K562 (cell line): ENCODE results near the gene ALDH1A3. TPM values are rescaled to one million over a fixed set of nuclear protein-coding genes. Genes with fewer than 3 reads are reported as not detected.

ENCODE experiments used
- ATAC-seq: fragments of 200-7000 bp; cut with Tn5 transposase; 3 replicates; pipeline ENCODE4 v1.9.1; 2020; ENCODE audit warnings: moderate library complexity
- BruUV-seq: library from RNA; stranded (reverse); fragments of 400-500 nt; replicated peaks from 2 replicates; lab custom pipeline; 2021; lab: Mats Ljungman, UMichigan
- CTCF ChIA-PET: fragments of 300-600 bp; formaldehyde crosslinking; extraction: SDS; loops from one replicate; lab custom pipeline; 2021; ENCODE audit warnings: low intra/inter-chr PET ratio; lab: Yijun Ruan, JAX
- POLR2A ChIA-PET: fragments of 300-600, 350-650 bp; sonication (Branson Sonifier 250); formaldehyde crosslinking; extraction: SDS; loops from one replicate; lab custom pipeline; 2021; ENCODE audit warnings: antibody characterized with exemption, inconsistent platforms; lab: Yijun Ruan, JAX
- DNase-seq, 4 experiments: peaks; one replicate each; pipeline versions ENCODE4 v3.0.0 to v3.0.0-alpha.2; 2011 to 2018; ENCODE audit warnings: low spot score in 3 of 4, mixed read lengths in 3 of 4; ENCODE audit errors: extremely low read depth in 1 of 4
- FAIRE-seq: peaks from 2 replicates; lab custom pipeline; 2011; peaks lifted over from hg19 to GRCh38; lab: Jason Lieb, UNC
- H2AFZ ChIP-seq: 2 replicates; pipeline ENCODE4 v1.6.0; 2011; ENCODE audit warnings: low read depth, low read length, control low read depth, inconsistent platforms
- H3K27ac ChIP-seq: fragments of 200-600 bp; 3 replicates; pipeline ENCODE4 v1.8.0; 2011; ENCODE audit warnings: low read depth, mild to moderate bottlenecking, control low read depth, inconsistent platforms, low read length, moderate library complexity, mixed read lengths; ENCODE audit errors: extremely low read depth
- H3K27me3 ChIP-seq, 2 experiments: fragments of 300-600 bp in 1 of 2; 2 replicates in 1 of 2; 3 replicates in 1 of 2; pipeline versions ENCODE4 v1.6.0 to v1.8.0; 2011; ENCODE audit warnings: inconsistent platforms in 2 of 2, low read length in 2 of 2, mild to moderate bottlenecking in 1 of 2, mixed read lengths in 1 of 2, moderate library complexity in 1 of 2; ENCODE audit not compliant: control insufficient read depth in 2 of 2, insufficient read depth in 2 of 2
- H3K36me3 ChIP-seq: fragments of 300-600 bp; 3 replicates; pipeline ENCODE4 v1.8.0; 2011; ENCODE audit warnings: mild to moderate bottlenecking, low read length, inconsistent platforms; ENCODE audit not compliant: control insufficient read depth, insufficient read depth
- H3K4me1 ChIP-seq, 2 experiments: fragments of 200-600 bp in 1 of 2; replicated peaks in 1 of 2; 2 replicates in 1 of 2; 3 replicates in 1 of 2; pipeline versions ENCODE4 v1.5.1 to v1.8.0; 2011; ENCODE audit warnings: inconsistent platforms in 2 of 2, low read length in 2 of 2, mild to moderate bottlenecking in 1 of 2, mixed read lengths in 1 of 2, moderate library complexity in 1 of 2; ENCODE audit not compliant: control insufficient read depth in 2 of 2, insufficient read depth in 2 of 2
- H3K4me2 ChIP-seq: 2 replicates; pipeline ENCODE4 v1.6.1; 2011; ENCODE audit warnings: low read length, control low read depth, inconsistent platforms, mixed read lengths; ENCODE audit not compliant: insufficient read depth
- H3K4me3 ChIP-seq: fragments of 200-600 bp; sonication (generic), shearing (Covaris generic); 2 replicates; pipeline ENCODE4 v1.5.1; 2016; ENCODE audit warnings: control low read depth, inconsistent platforms
- H3K79me2 ChIP-seq: fragments of 200-600 bp; 3 replicates; pipeline ENCODE4 v1.8.0; 2011; ENCODE audit warnings: low read length, inconsistent platforms; ENCODE audit not compliant: control insufficient read depth, insufficient read depth
- H3K9ac ChIP-seq, 2 experiments: 2 replicates each; pipeline versions ENCODE4 v1.6.0 to v1.6.1; 2011; ENCODE audit warnings: low read depth in 2 of 2, low read length in 2 of 2, control low read depth in 1 of 2, inconsistent platforms in 1 of 2, mild to moderate bottlenecking in 1 of 2, mixed read lengths in 1 of 2; ENCODE audit not compliant: insufficient read depth in 1 of 2
- H3K9me1 ChIP-seq: one replicate; pipeline ENCODE4 v1.6.0; 2011; ENCODE audit warnings: inconsistent platforms, mild to moderate bottlenecking, low read length, moderate library complexity; ENCODE audit not compliant: control insufficient read depth, insufficient read depth
- H3K9me3 ChIP-seq: replicated peaks from 2 replicates; pipeline ENCODE4 v1.5.1; 2011; ENCODE audit warnings: low read depth, low read length, inconsistent platforms; ENCODE audit not compliant: control insufficient read depth, insufficient read depth
- H4K20me1 ChIP-seq: replicated peaks from 2 replicates; pipeline ENCODE4 v1.6.1; 2011; ENCODE audit warnings: low read length, inconsistent platforms, mixed read lengths; ENCODE audit not compliant: control insufficient read depth, insufficient read depth
- COPS2 ChIP-seq: fragments of 450-650 bp; conservative IDR thresholded peaks from 2 replicates; pipeline ENCODE4 v1.6.1; 2016; ENCODE audit warnings: mild to moderate bottlenecking, moderate library complexity
- KLF16 ChIP-seq: IDR thresholded peaks from 2 replicates; pipeline ENCODE4 v1.6.1; 2016; ENCODE audit warnings: antibody characterized with exemption
- PTTG1 ChIP-seq: fragments of 450-650 bp; IDR thresholded peaks from 2 replicates; pipeline ENCODE4 v1.6.1; 2016; ENCODE audit warnings: low read depth, mild to moderate bottlenecking, missing genetic modification characterization, missing compliant biosample characterization
- TEAD4 ChIP-seq, 2 experiments: sonication (generic) in 1 of 2; formaldehyde crosslinking in 1 of 2; IDR thresholded peaks; 2 replicates each; pipeline versions ENCODE4 v1.6.1 to v1.8.0; 2012 to 2022; ENCODE audit warnings: borderline replicate concordance in 1 of 2, inconsistent platforms in 1 of 2, low read length in 1 of 2, mild to moderate bottlenecking in 1 of 2, missing genetic modification reagents in 1 of 2
- TGIF2 ChIP-seq: sonication (generic); formaldehyde crosslinking; IDR thresholded peaks from 2 replicates; pipeline ENCODE4 v1.8.1; 2022; ENCODE audit warnings: mild to moderate bottlenecking, missing genetic modification reagents, moderate library complexity
- TRIM28 ChIP-seq: fragments of 450-650 bp; IDR thresholded peaks from 2 replicates; pipeline ENCODE4 v1.6.1; 2017
- WGBS: fragments of 100-300 bp; shearing (Covaris generic); methylation state at CpG from one replicate; pipeline ENCODE4 v1.1.6; 2016; ENCODE audit warnings: low coverage, mixed read lengths; ENCODE audit not compliant: insufficient coverage; ENCODE audit errors: missing lambda C conversion rate; 5-methylcytosine and 5-hydroxymethylcytosine counted together
- in situ Hi-C: fragments of 300-500 bp; cut with MboI; formaldehyde crosslinking; loops from 4 replicates; pipeline ENCODE4 v1.15.0; 2018; ENCODE audit warnings: inconsistent platforms, mixed read lengths
- intact Hi-C: fragments of 100-400 bp; cut with micrococcal nuclease; formaldehyde crosslinking; loops from 2 replicates; pipeline ENCODE4 v1.14.2; 2022
- polyA plus RNA-seq, 8 experiments: library from polyadenylated mRNA; depleted of rRNA in 4 of 8; stranded (reverse) in 5 of 8; unstranded in 3 of 8; fragments of >200 nt; fragmentation: Nextera tagmentation in 2 of 8; fragmentation: Illumina TruSeq in 1 of 8; extraction: Ambion mirVana in 2 of 8; extraction: Trizol in 1 of 8; gene quantifications; 2 replicates each; pipeline versions ENCODE4 v1.2.1 to v1.2.3, GENCODE V29; 2011 to 2014; ENCODE audit warnings: inconsistent platforms in 1 of 8, missing spikeins in 1 of 8
- total RNA-seq, 7 experiments: library from RNA; depleted of rRNA in 6 of 7; stranded (reverse); fragments of >200 nt in 6 of 7; fragmentation: Illumina TruSeq in 2 of 7; extraction: Trizol in 2 of 7; gene quantifications; 2 replicates each; pipeline versions ENCODE4 v1.2.1 to v1.2.3, GENCODE V29; 2011 to 2021; ENCODE audit warnings: low replicate concordance in 1 of 7
- TF ChIP-seq, protein P1 (sequence below), 2 experiments: fragments of 200-800 bp in 1 of 2; sonication (Bioruptor generic) in 1 of 2; sonication (generic) in 1 of 2; formaldehyde crosslinking in 1 of 2; IDR thresholded peaks in 1 of 2; conservative IDR thresholded peaks in 1 of 2; 2 replicates each; pipeline versions ENCODE4 v1.5.0 to v1.6.1; 2016 to 2020; ENCODE audit warnings: missing compliant biosample characterization in 1 of 2, missing genetic modification characterization in 1 of 2, missing genetic modification reagents in 1 of 2
- TF ChIP-seq, protein P2 (sequence below): fragments of 250-450 bp; sonication (Bioruptor Pico); IDR thresholded peaks from 2 replicates; pipeline ENCODE4 v1.5.0; 2021

Gene ALDH1A3
- total and polyA plus RNA-seq, 9 of the 15 experiments (the other 6 are each of a cell fraction or from before 2014, with no cell fraction given) = 0.38 TPM; not detected in 8

DNA sequence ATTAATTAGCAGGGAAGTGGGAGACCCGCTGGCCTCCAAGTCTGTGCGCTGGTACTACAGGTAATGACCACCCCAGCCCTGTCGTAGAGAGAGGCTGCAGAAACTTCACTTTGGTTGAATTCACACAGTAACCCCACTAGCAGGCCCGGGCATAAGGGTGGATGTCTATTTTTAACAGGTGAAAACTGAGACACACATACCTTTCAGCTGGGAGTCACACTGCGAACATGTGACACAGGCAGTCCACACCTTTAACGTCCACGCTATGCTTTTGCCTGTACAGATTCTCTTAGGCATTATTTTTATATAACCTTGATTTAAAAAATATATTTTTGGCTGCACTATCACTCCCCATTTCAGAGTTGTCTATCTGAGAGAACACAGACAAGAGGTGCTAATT lies 43.4 kb downstream of the ALDH1A3 start:
- Histone ChIP-seq H3K9ac (no peak overlapping the region), H2AFZ (no peak overlapping the region), H3K27ac (no peak overlapping the region), H4K20me1 (no peaks in the 10 kb centered on the region), H3K9me3 (no peaks in the 10 kb centered on the region), H3K27me3 (peaks cover 18 to 60% of the 10 kb centered on the region in 2 experiments), H3K36me3 (no peaks in the 10 kb centered on the region), H3K4me1 (peaks cover 0 to 17% of the 10 kb centered on the region in 2 experiments; a peak in 2 of 5 replicates), H3K4me3 (no peak overlapping the region), H3K79me2 (no peaks in the 10 kb centered on the region), H3K9me1 (no peaks in the 10 kb centered on the region), H3K4me2 (no peak overlapping the region)
- TF ChIP-seq COPS2 = no peak
- TF ChIP-seq, protein P1, sequence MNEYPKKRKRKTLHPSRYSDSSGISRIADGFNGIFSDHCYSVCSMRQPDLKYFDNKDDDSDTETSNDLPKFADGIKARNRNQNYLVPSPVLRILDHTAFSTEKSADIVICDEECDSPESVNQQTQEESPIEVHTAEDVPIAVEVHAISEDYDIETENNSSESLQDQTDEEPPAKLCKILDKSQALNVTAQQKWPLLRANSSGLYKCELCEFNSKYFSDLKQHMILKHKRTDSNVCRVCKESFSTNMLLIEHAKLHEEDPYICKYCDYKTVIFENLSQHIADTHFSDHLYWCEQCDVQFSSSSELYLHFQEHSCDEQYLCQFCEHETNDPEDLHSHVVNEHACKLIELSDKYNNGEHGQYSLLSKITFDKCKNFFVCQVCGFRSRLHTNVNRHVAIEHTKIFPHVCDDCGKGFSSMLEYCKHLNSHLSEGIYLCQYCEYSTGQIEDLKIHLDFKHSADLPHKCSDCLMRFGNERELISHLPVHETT (CRISPR knock-in tag; conservative IDR thresholded peaks at IDR 0.05 in 1 of 2, IDR thresholded peaks at IDR 0.05 in 1 of 2) = no peak
- TF ChIP-seq TGIF2 (CRISPR knock-in tag) = no peak
- in situ Hi-C loops = loop anchor here (25.0 kb wide), 1 partner anchor 339 kb away; the partner anchor contains the start of gene CHSY1
- intact Hi-C loops = no loop called here
- DNase-seq (no peak), FAIRE-seq (no peak), ATAC-seq (no peak)
- POLR2A ChIA-PET = no interaction called here
- no TSS peak for BruUV-seq
- CTCF ChIA-PET = no interaction called here
- WGBS = 7% methylated on average over 7 of the region's 7 CpGs

DNA sequence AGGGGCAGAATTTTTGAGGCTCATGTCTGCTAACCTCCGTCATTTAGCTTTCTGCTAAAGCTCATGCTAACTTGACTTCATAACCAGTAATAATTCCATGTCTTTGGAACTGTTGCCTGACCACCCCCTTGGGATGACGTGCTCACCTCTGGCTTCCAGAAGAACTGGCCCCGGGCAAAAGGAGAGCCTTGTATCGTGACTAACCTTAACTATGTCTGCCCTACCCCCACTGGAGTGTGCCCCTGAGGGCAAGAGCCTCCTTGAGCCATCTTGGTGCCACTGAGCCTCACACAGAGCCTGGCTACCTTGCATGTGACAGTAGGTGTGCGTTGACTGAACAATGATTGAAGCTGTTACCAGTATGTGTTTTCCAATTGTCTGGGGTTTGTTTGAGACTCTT lies 44.3 kb downstream of the ALDH1A3 start:
- POLR2A ChIA-PET = no interaction called here
- in situ Hi-C loops = loop anchor here (25.0 kb wide), 1 partner anchor 338 kb away; the partner anchor contains the start of gene CHSY1
- TF ChIP-seq TEAD4 (IDR thresholded peaks at IDR 0.05; ENCODE audit: low read length) (no peak), TEAD4 (CRISPR knock-in tag; IDR thresholded peaks at IDR 0.05; ENCODE audit: borderline replicate concordance) (no peak), TRIM28 (no peak), KLF16 (no peak), PTTG1 (tag) (no peak)
- TF ChIP-seq, protein P2, sequence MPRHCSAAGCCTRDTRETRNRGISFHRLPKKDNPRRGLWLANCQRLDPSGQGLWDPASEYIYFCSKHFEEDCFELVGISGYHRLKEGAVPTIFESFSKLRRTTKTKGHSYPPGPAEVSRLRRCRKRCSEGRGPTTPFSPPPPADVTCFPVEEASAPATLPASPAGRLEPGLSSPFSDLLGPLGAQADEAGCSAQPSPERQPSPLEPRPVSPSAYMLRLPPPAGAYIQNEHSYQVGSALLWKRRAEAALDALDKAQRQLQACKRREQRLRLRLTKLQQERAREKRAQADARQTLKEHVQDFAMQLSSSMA (CRISPR knock-in tag) = no peak

More for the DNA sequence above, 44.3 kb downstream of the ALDH1A3 start:
- no TSS peak for BruUV-seq
- DNase-seq (no peak), FAIRE-seq (no peak), ATAC-seq (no peak)
- intact Hi-C loops = no loop called here
- no peaks in the 10 kb centered on the region for H3K79me2 ChIP-seq
- H3K9me1 ChIP-seq = no peaks in the 10 kb centered on the region
- H3K27me3 ChIP-seq = peaks cover 21 to 60% of the 10 kb centered on the region in 2 experiments
- no peak overlapping the region for H3K27ac ChIP-seq
- H4K20me1 ChIP-seq = no peaks in the 10 kb centered on the region
- H3K36me3 ChIP-seq = no peaks in the 10 kb centered on the region
- WGBS = 0% methylated on average over 5 of the region's 5 CpGs
- peaks cover 0 to 9% of the 10 kb centered on the region in 2 experiments; a peak in 2 of 5 replicates for H3K4me1 ChIP-seq
- H3K9me3 ChIP-seq = no peaks in the 10 kb centered on the region
- CTCF ChIA-PET = no interaction called here
- no peak overlapping the region for H3K9ac ChIP-seq
- no peak overlapping the region for H3K4me3 ChIP-seq
- H2AFZ ChIP-seq = no peak overlapping the region
- H3K4me2 ChIP-seq = no peak overlapping the region
